ENCODE results near the gene MTCP1.

DNA sequence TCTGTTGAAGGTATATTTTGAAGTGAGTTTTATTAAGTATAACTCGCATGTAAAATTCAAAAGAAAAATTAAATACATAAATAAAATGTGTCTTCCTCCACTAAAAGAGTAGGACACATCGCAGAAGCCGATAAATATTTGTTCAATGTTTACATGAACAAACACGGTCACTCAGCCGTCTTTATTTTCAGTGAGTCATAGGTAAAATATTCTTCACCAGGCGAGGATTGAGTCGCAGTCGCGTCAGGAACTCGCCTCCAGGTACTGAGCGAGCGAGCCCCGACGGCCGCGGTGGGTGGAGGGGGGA lies 44.6 kb downstream of the MTCP1 start:
- TF ChIP-seq CTCF (IDR thresholded peaks at IDR 0.05; ENCODE audit: poor library complexity, severe bottlenecking) (no peak), TAF1 (IDR thresholded peaks at IDR 0.05; ENCODE audit: low read depth) (no peak), EP300 (conservative IDR thresholded peaks at IDR 0.05; ENCODE audit: poor library complexity, severe bottlenecking) (no peak), REST (IDR thresholded peaks at IDR 0.05; ENCODE audit: borderline replicate concordance) (no peak)

Data from neural cell (in vitro differentiated cells).